ENCODE data around the gene MPRIP.
"Not testable (repeated sequence)": the region's sequence is repeated elsewhere in the genome, so short reads cannot be mapped to it uniquely, and the experiment has no call there.

MPRIP gene

DNA sequence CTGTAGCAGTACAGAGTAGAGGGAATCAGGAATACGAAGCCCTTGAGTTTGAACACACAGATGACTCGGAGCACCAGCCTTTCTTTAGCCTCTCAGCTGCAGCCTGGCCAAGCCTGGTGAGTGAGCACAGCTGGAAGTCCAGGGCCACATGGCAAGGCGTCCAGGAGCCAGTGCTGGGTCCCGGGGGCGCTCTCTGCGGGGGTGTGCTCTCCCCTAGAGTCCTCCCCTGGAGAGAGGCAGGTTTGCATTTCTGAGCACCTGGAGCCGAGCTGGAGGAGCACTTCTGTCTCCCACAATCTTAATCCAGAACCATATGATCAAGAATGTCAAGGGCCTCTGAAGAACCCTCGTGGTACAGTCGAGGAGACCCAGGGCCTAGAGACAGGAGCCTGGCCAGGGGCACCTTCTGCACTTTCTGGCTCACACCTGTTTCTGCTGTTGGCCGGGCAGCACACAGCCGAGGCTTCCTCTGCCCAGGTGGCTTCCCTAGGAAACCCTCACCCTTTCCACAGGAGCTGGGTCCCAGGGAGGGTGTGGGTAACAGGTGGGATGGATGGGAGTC, 85.6 kb downstream of the MPRIP start:
- DNase-seq = no peak

DNA sequence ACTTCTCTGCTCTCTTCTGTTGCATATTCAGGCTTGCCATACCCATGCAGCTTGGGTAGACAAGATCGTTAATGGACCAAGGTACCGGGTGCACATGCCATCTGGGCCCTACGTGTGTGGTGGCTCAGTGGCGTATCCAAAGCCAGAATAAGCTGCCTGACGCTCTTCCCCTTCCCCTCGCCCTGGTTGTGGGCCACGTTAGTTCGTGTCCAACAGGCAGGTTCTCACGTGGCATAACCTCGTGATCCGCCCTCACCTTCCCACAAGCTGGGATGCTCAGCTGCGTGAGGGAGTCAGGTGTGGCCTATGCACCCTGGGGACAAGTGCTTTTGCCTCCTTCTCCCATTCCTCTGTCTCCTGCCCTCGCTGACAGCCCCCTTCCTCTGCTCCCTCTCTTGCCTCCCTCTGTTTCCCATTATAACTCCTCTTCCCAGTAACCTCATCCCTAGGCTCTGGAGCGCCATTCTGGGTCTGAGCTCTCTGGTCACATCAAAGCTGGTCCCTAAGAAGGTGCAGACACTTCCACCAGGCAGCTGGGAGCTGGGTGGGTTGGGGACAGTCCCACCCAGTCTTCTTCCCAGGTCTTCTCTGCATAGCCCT, 86.3 kb downstream of the MPRIP start:
- DNase-seq = no peak

DNA sequence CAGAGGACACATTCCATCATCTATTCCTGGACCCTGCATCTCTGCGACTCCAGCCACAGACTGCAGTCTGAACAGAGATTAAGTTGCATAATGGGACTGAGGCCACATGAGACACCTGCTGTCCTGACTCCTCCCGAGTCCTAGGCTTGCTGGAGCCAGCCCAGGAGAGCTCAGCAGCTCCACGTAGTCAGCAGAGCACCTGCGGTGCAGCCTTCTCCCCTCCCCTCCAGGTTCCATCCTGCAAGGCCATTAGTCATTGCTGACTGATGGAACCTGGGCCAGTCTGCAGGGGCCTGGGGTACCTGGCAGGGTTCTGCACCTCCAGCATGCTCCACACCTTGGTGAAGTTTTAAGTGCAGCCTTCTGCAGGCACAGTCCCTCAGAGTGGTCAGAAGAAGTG, 87.2 kb downstream of the MPRIP start:
- DNase-seq = no peak

DNA sequence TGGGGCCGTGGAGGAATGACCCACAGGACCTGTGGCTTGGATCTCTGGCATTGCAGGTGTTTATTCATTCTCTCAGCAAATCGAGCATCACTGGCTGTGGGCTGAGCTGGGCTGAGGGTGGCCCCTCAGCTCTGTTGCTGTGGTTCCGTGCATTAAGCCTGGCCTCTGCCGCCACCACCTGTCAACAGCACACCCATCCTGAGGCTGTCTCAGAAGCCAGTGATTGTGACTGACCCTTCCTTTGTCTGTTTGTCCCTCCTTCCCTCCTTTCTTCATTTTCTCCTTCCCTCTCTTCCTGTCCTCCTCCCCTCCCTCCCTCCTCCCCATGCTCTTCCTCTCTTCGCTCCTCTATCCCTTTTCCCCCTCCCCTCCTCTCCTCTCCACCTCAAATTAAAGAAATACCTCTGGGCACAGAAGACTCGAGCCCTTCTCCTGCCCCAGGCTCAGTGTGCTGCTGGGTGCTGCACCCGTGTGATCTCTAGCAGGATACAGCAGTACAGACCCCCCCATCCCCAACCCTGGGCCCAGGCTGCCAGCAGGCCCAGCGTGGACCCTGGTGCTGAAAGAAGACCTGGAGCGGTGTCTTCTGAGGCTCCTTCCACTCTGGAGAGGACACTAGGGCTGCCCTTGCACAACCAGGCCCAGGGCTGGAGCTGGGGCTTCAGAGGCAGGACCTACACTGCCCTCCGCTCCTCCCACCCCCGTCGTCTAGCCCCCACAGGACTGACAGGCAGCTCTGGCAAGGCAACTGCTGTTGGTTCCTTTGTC, 88.0 kb downstream of the MPRIP start:
- no peak for DNase-seq

DNA sequence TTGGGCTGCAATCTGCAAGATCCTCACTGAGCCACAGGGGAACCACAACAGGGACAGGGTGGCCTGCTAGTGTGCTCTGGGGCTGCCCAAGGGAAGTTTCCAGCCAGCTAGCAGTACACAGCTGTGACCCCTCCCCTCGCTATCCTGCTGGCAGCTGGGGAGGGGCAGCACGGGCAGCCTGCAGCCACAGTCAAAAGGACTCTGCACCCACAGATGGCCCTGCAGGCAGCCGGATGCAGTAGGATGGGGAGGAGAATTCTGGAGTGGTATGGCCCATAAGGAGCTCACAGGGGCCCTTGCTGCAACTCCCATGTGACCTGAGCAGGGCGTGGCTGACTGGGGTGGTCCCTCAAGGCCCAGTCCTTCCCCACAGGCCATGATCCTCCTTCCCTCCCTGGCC, 89.6 kb downstream of the MPRIP start:
- DNase-seq = no peak

DNA sequence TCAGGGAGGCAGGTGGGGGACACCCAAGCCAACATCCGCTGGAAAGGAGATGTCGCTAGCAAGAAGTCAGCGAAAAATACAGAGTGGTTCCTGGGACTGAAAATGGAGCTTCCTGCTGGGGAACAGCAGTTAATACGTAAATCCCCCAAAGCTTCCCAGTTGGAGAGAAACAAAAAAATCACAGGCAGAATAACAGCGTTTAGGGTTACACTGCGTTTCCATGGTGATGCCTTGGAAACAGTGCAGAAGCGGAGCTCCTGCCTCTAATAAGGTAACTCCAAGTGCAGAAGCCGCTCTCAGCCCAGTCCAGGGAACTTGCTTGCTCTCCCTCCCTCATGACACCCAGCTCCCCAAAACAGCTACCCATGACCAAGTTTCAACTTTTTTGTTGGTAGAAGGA, 90.5 kb downstream of the MPRIP start:
- DNase-seq = no peak

DNA sequence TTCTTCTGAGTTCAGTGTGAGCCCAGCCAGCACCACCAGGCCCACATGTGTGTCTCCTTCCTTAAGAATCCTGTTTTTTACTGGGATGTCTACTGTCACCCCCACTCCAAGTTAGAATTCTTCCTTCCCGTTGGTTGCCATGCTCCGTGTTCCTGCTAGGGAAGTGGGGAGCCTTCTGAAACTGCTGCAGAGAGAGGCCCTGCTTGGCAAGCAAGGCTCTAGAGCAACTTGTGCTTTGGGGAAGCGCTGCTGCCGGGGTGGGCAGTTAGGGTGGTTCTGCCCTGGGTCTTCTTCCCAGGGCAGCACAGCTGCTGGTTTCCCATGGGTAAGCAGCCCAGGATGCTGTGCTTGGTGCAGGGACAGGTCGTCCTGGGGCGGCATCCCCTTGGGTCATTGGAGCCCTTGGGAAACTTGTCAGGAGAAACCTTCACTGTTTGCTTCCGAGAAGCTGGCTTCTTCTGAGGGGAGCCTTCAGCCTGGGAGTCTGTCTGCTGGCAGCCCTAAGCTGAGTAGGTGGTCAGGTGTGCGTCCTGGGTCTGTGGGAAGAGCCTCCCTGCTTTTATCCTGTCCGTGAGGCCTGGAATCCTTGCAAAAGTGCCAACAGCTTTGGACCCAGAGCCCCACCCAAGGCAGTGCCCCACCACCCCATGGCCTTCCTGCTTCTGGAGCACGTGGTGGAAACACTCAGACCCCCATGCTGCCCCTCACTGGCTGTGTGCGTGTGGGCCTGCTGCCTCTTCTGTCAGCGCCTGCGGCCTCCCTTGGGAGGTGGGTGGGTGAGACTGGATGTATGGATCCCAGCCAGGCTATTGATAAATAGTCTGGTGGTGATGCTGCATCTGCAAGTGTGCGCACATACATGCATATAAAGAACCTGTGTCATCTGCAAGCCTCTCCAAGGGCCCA, 92.0 kb downstream of the MPRIP start:
- DNase-seq = no peak

DNA sequence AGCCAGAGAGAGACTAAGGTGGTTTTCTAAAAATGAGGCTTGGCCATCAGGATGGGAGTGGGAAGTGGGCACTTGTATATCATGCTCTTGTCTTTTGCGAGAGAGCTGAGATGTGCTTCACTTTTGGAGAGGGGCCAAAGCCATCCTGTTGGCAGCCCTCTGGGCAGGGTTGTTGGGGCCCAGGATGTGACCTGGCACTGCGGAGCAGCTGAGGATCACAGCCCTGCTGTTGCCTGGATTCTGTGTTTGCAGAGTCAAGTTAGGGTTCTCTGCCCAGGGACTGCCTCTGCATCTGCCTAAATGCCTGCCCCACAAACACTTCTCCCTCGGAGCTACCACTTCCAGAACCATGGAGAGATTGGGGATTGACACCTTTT, 92.7 kb downstream of the MPRIP start:
- DNase-seq = no peak

DNA sequence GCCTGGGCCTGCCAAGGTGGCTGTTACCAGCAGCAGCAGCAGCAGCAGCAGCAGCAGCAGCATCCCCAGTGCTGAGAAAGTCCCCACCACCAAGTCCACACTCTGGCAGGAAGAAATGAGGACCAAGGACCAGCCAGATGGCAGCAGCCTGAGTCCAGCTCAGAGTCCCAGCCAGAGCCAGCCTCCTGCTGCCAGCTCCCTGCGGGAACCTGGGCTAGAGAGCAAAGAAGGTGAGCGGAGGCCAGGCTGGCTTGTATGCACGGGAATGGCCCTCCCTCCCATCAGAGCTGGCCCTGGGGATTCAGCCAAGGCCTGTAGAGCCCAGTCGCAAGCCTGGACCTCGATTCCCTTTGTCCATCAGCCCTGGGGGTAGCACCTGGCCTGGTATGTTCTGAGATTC, 94.0 kb downstream of the MPRIP start:
- DNase-seq = not testable (repeated sequence)

DNA sequence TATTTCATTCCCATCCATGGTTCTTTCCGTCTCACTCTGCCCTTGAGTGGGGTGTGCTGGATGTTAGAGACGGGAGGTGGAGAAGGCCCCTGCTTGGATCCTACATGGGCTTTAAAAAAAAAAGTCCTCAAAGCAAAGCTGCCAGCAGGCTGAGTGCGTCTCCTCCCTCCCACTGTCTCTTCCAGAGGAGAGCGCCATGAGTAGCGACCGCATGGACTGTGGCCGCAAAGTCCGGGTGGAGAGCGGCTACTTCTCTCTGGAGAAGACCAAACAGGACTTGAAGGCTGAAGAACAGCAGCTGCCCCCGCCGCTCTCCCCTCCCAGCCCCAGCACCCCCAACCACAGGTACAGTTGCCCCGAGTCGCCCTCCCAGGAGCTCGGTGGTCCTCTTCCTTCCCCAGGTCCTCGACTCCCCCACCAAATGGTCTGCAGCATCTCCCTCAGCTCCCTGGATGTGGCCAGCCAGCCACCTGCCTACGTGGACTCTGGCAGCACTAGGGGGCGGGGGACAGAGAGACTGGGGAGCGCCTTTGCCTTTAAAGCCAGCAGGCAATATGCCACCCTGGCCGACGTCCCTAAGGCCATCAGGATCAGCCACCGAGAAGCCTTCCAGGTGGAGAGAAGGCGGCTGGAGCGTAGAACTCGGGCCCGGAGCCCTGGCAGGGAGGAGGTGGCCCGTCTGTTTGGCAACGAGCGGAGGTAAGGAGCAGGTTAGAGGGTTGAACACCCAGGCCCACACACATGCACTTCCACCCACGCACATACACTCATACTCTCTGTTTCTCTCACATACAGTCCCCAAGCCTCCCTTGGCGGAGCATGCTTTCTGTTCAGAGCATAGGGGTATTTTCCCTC, 95.7 kb downstream of the MPRIP start:
- no peak for DNase-seq

DNA sequence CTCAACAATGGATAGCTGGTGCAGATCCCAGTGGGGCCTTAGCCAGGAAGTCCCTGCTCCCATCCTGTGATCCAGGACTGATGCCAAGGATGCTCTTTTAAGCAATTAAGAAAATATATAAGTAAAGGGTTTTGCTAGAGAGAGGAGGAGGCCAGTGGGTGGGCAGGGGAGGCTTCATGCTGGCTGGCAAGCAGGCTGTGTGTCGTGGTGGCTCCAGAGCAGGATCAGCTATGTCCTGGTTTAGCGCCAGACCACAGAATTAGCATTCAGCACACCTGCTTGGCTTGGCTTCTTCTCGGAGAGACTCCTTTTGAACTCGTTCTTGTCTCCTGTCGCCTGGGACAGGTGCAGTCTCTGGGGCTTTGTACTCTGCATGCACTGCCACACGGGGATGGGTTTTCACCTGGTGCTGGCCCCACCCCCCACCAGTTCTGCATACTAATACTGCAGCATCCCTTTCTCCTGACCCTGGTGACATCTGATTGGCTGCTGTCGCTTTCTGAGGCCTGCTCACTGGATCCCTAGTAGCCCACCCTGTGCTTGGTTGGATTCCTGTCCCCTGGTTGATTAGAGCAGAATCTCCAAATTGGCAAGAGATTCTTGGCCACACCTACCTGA, 97.8 kb downstream of the MPRIP start:
- no peak for DNase-seq

DNA sequence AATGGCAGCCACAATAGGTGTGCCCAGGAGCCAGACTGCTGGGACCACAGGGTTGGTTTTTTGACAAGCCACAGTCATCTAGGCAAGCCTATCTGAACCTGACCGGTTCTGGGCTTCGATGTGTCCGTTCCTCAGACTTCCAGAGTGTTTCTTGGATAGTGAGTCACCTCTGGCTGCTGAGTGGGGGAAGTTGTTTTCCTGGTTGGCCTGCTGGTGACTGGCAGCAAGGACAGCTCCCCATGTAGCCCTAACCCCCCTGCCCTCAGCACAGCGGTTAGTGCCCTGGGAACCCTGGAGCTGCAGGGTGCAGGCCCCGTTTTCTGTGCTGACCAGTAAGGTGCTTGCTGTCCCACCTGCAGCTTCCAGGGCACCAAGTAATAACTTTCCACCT, 98.3 kb downstream of the MPRIP start:
- DNase-seq = peak; percentile 72

DNA sequence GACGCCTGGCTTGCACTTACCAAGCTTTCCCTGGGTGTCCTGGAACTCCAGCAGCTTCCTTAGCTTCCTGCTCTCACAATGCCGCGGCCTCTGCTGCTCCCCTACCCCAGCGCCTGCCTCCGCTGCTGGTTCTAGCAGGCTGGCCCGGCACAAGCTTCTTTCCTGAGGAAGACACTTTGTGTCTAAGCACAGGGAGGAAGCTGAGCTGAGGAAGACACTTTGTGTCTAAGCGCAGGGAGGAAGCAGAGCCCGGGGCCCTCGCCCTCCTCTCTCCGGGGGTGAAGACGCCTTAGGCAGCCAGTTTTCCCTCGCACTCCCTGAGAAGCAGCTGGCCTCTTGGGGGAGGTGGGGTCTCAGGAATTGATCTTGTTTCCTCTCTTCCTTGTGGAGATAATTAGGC, 99.0 kb downstream of the MPRIP start:
- DNase-seq = no peak

DNA sequence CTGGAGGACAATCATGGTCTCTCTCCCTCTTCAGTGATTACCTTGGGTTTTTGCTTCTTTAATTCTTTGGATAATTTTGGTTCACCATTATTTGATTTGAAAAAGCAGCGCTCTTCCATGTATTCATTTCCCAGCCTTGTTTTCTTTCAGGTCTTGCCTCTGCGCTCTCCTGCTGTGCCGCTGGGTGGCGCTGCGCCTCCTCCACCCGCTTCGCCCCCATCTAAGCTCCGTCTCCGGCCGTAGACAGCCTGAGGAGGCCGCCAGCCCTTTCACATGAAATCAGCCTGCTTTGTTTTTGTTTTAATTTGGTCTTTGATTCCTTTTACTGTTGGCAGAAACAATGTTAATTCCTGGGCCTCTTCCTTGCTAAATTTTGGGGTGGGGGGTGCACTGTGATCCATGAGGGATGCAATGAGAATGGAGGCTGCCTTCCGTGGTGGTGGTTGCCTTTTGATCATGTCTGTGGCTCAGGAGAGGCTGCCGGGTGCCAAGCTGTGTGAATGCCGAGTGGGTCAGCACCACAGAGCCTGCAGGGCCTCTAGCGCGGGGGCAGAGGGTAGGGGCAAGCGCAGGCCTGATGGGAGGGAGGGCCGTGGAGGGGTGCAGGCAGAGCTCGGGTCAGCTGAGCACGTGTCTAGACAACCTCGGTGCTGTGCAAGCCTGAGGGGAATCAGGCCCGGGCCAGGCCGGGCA, 99.7 kb downstream of the MPRIP start:
- DNase-seq = peak; percentile 37

DNA sequence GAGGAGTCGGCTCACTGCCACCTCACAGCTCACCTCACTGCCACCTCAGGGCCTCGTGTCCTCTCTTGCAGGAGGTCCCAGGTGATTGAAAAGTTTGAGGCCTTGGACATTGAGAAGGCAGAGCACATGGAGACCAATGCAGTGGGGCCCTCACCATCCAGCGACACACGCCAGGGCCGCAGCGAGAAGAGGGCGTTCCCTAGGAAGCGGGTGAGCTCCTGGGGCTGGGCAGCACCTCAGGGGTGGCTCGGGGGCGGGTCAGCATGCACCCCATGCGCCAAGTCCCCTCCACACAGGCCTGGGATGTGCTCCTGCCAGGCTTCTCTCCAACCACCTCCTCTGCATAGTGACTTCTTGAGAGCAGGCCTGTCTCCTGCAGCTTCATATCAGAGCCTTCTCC, 100.3 kb downstream of the MPRIP start:
- no peak for DNase-seq

DNA sequence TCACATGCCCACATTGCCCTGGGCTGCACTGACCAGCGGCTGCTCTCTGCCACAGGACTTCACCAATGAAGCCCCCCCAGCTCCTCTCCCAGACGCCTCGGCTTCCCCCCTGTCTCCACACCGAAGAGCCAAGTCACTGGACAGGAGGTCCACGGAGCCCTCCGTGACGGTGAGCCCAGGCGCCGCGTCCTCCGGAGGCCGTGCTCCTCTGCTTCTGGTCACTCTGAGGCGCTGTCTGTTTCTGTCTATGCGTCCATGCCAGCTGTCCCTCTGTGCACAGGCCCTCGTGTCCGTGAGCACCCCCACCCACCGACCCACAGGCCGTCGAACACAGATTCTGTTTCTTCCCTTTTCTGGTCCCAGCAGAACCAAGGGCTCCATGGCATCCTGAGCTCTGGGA, 101.2 kb downstream of the MPRIP start:
- DNase-seq = no peak

DNA sequence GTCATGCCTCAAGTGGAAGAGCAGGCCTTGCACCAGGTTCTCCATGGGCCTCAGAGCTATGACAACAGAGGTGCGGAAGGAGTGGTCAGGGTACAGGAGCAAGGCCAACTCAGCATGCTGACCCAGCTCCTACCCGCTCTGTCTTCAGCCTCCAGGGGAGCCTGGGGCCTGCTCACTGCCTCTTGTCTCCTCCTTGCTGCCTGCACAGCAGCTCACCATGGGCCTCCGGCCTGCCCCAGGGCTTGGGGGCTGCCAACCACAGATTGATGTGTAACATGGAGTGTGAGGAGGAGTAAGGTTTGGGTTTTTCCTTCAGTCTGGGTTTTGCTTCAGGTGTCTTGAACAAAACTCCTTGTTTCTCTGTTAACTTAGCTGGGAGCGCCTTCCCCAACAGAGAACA, 101.8 kb downstream of the MPRIP start:
- DNase-seq = no peak

DNA sequence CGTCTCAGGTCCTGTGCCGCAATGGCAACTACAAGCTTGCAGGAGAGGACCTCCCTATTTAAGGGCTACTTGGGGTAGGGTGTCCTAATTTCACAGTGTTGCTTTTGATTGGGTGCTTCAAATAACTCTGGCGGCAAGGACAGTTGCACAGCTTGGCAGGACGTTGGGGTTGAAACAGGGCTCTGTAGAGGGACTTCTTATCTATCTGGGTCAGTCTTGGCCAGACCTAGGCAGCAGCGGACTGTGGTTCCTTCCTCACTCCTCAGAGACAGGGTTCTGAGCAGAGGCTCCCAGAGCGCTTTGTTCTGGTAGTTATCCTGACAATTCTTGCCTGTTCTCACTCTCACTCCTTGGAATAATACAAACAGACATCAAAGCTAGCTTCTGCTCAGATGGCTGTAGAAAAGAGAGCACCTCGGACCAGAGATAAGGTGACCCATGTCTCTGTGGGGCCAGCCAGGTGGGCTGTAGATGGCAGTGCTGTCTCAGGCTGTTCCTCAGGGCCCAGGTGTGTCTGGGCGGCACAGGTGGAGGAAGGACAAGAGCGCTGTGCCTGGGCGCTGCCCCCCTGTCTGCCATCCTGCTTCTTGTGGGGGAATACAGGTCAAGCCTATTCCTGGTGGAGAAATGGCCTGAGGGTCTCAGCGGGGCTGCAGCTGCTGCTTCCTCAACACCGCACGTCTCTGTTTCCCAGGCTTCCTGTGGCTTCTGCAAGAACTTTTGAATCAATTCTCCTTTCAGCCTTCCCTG, 102.8 kb downstream of the MPRIP start:
- no peak for DNase-seq

DNA sequence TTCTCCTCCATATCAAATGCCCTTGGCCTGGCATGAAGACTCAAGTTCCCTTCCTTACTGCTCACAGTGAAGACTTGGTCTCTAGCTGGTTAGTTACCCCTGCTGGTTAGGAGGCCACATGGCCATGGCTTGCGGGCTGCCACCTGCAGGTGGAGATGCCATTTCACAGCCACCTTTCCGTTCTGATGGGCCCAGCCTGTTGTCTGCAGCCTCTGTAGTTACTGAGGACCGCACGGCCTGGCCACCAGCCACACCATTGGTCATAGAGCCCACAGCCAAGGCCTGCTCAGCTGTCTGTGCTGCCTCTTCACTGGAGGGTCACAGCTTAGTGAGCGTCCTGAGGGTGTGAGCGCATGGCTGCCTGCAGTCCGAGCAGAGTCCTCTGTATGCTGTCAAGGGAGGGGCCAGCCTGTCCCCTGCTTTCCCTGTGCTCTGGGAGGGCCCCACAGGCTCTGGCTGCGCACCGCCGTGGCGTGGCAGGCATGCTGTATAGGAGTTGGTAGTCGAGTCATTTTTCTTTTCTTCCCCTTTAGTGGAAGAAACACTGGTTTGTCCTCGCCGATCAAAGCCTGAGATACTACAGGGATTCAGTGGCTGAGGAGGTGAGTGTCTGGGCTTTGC, 104.6 kb downstream of the MPRIP start:
- no peak for DNase-seq

DNA sequence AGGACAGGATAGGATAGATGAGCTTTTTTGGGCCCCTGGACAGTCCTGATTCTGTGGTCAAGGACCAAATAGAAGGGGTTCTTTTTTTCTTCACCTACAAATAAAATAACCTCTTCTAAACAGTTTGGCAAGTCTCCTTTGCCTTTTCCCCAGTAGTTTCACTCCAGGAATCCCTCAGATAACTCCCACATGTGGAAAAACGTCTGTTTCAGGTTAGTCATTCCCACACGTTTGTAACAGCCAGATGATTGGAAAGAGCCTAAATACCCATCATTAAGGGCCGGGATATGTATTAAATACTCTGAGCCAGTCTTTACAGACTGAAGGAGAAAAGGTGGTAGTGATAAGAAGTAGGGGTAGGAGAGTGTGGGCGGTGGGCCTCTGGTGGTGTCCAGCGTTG, 105.6 kb downstream of the MPRIP start:
- no peak for DNase-seq

Data from fibroblast of skin of back (primary cell).